Mesendoderm (in vitro differentiated cells): ENCODE data around the gene ARHGEF11.

Experiments
- DNase-seq: peaks from one replicate; pipeline ENCODE4 v3.0.0; 2013
- H2AK5ac ChIP-seq: 2 replicates; pipeline ENCODE4 v1.6.1; 2013; ENCODE audit warnings: low read length, inconsistent platforms
- H2BK120ac ChIP-seq: 2 replicates; pipeline ENCODE4 v1.6.1; 2013; ENCODE audit warnings: low read depth, mild to moderate bottlenecking, low read length, moderate library complexity, mixed read lengths
- H2BK15ac ChIP-seq: replicated peaks from 2 replicates; pipeline ENCODE4 v1.6.1; 2013; ENCODE audit warnings: low read depth, mild to moderate bottlenecking, moderate library complexity
- H2BK5ac ChIP-seq: 2 replicates; pipeline ENCODE4 v1.6.1; 2013; ENCODE audit warnings: low read length, inconsistent platforms
- H3K18ac ChIP-seq: 2 replicates; pipeline ENCODE4 v1.6.1; 2013; ENCODE audit warnings: mild to moderate bottlenecking, low read length, mixed read lengths
- H3K23ac ChIP-seq: one replicate; pipeline ENCODE4 v1.6.1; 2013; ENCODE audit warnings: low read length
- H3K27ac ChIP-seq: 2 replicates; pipeline ENCODE4 v1.5.1; 2013; ENCODE audit warnings: low read depth, mild to moderate bottlenecking, inconsistent platforms, low read length, moderate library complexity
- H3K27me3 ChIP-seq: 2 replicates; pipeline ENCODE4 v1.6.1; 2013; ENCODE audit warnings: low read length, control low read depth, mild to moderate bottlenecking, inconsistent platforms; ENCODE audit not compliant: insufficient read depth, poor library complexity
- H3K36me3 ChIP-seq: 2 replicates; pipeline ENCODE4 v1.6.1; 2013; ENCODE audit warnings: low read length, inconsistent platforms; ENCODE audit not compliant: control insufficient read depth, insufficient read depth
- H3K4ac ChIP-seq: one replicate; pipeline ENCODE4 v1.6.1; 2013; ENCODE audit warnings: low read depth, mild to moderate bottlenecking, low read length, moderate library complexity
- H3K4me1 ChIP-seq: 2 replicates; pipeline ENCODE4 v1.6.1; 2013; ENCODE audit warnings: low read depth, low read length, inconsistent platforms; ENCODE audit not compliant: control insufficient read depth
- H3K4me2 ChIP-seq: 2 replicates; pipeline ENCODE4 v1.6.1; 2013; ENCODE audit warnings: low read length
- H3K4me3 ChIP-seq: 2 replicates; pipeline ENCODE4 v1.5.1; 2013; ENCODE audit warnings: mild to moderate bottlenecking, low read length
- H3K56ac ChIP-seq: one replicate; pipeline ENCODE4 v1.6.1; 2013; ENCODE audit warnings: low read length
- H3K79me1 ChIP-seq: 2 replicates; pipeline ENCODE4 v1.6.1; 2013; ENCODE audit warnings: low read length, inconsistent platforms
- H3K79me2 ChIP-seq: 2 replicates; pipeline ENCODE4 v1.6.1; 2013; ENCODE audit warnings: mild to moderate bottlenecking, low read length; ENCODE audit not compliant: control insufficient read depth, insufficient read depth
- H3K9ac ChIP-seq: 2 replicates; pipeline ENCODE4 v1.6.1; 2013; ENCODE audit warnings: low read length, inconsistent platforms
- H4K5ac ChIP-seq: one replicate; pipeline ENCODE4 v1.6.1; 2013; ENCODE audit warnings: low read length
- H4K8ac ChIP-seq: one replicate; pipeline ENCODE4 v1.6.1; 2013; ENCODE audit warnings: low read depth, mild to moderate bottlenecking, control low read depth, low read length, moderate library complexity
- WGBS: extraction: QIAGEN DNeasy Blood & Tissue Kit; methylation state at CpG from one replicate; pipeline ENCODE4 v1.1.7; 2013; ENCODE audit warnings: low lambda C conversion rate, missing lambda C conversion rate; ENCODE audit not compliant: insufficient coverage; ENCODE audit errors: extremely low coverage; 5-methylcytosine and 5-hydroxymethylcytosine counted together

Gene ARHGEF11

DNA sequence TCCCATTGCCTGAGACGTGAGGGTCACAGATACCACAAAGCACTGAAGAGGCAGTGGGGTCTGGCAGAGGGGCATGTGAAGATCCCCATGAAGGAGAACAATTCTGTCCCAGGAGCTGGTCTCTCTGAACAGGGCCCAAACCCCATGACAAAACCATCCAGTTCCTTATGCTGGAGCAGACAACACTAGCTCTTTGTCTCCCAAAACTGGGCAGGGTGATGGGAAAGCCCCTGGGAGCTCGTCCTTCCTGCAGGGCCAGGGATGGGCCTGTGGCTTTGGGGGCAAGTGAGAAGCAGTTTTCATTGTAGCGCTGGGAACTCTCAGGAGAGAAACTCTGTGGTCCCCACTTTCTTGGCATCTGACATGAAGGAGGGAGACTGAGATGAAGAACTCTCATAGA lies 45.2 kb upstream of the ARHGEF11 start:
- Histone ChIP-seq H3K79me1 (no peaks in the 10 kb centered on the region), H3K4me1 (no peaks in the 10 kb centered on the region), H4K8ac (no peak overlapping the region), H3K27me3 (no peaks in the 10 kb centered on the region), H3K9ac (no peak overlapping the region), H3K79me2 (no peaks in the 10 kb centered on the region), H3K27ac (no peak overlapping the region), H2BK5ac (no peak overlapping the region), H2BK120ac (no peak overlapping the region), H3K4me2 (no peak overlapping the region), H2BK15ac (no peak overlapping the region), H3K56ac (no peak overlapping the region), H3K18ac (no peak overlapping the region), H2AK5ac (no peak overlapping the region), H3K4ac (peak overlapping the region; percentile 5), H3K23ac (no peak overlapping the region), H4K5ac (no peak overlapping the region), H3K36me3 (no peaks in the 10 kb centered on the region), H3K4me3 (no peak overlapping the region)
- DNase-seq = no peak
- no CpG with 5 or more reads among the region's 3 CpGs for WGBS

DNA sequence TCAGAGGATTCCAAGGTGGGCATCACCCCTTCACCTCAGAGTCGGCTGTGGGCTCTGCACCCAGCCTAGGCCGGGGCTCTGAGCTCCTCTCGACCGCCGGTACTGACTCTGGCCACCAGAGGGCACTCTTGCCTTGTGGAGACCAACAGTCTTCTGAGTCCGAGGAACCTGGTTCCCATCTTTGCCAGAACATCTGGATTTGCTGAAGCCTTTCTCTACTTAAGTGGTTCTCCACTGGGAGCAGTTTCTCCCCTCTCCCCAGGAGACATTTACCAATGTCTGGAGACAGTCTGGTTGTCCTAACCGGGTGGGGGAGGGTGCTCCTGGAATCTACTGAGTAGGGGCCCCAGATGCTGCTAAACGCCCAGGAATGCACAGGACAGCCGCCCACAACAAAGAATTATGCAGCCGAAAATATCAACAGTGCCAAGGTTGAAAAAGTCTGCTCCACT lies 44.7 kb upstream of the ARHGEF11 start:
- Histone ChIP-seq H3K9ac (no peak overlapping the region), H4K8ac (no peak overlapping the region), H3K4me3 (no peak overlapping the region), H3K27me3 (no peaks in the 10 kb centered on the region), H3K56ac (peak overlapping the region; percentile 62), H3K36me3 (no peaks in the 10 kb centered on the region), H2BK120ac (no peak overlapping the region), H3K27ac (no peak overlapping the region), H4K5ac (no peak overlapping the region), H3K79me2 (no peaks in the 10 kb centered on the region), H3K23ac (no peak overlapping the region), H2AK5ac (no peak overlapping the region), H3K4me1 (no peaks in the 10 kb centered on the region), H2BK5ac (no peak overlapping the region), H2BK15ac (no peak overlapping the region), H3K79me1 (no peaks in the 10 kb centered on the region), H3K18ac (no peak overlapping the region), H3K4ac (no peak overlapping the region), H3K4me2 (no peak overlapping the region)
- whole genome bisulfite sequencing = no CpG with 5 or more reads among the region's 10 CpGs
- DNase-seq = peak; percentile 88

DNA sequence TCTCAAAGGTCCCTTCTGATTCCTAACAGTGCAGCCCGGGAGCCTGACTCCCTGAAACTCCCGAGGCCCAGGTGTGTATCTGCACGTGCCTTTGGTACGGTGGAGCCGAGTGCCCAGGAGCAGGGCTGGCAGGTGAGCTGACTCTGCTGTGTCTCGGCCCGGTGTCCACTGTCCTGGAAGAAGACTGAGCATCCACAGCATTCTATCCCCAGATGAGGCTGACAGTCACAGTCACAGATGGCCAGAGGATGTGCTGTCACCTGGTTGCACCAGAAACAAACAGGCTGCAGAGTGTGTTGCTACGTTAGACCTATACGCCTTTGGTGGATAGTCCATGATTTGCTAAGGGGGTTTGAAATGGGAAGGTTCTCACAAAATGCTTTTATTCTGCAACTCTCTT lies 44.2 kb upstream of the ARHGEF11 start:
- H3K36me3 ChIP-seq = no peaks in the 10 kb centered on the region
- no peak overlapping the region for H3K9ac ChIP-seq
- no peak overlapping the region for H3K23ac ChIP-seq
- H3K4me1 ChIP-seq = no peaks in the 10 kb centered on the region
- no peak overlapping the region for H3K18ac ChIP-seq
- H2AK5ac ChIP-seq = no peak overlapping the region
- H3K56ac ChIP-seq = no peak overlapping the region
- no peak overlapping the region for H2BK15ac ChIP-seq
- no peak overlapping the region for H2BK5ac ChIP-seq
- no peak overlapping the region for H3K4ac ChIP-seq
- no peak overlapping the region for H3K4me3 ChIP-seq
- H3K27ac ChIP-seq = no peak overlapping the region
- H3K79me1 ChIP-seq = no peaks in the 10 kb centered on the region
- H2BK120ac ChIP-seq = no peak overlapping the region
- DNase-seq = no peak
- no peak overlapping the region for H4K5ac ChIP-seq
- H3K27me3 ChIP-seq = no peaks in the 10 kb centered on the region
- no peak overlapping the region for H3K4me2 ChIP-seq
- no CpG with 5 or more reads among the region's 9 CpGs for WGBS
- H4K8ac ChIP-seq = no peak overlapping the region
- H3K79me2 ChIP-seq = no peaks in the 10 kb centered on the region

DNA sequence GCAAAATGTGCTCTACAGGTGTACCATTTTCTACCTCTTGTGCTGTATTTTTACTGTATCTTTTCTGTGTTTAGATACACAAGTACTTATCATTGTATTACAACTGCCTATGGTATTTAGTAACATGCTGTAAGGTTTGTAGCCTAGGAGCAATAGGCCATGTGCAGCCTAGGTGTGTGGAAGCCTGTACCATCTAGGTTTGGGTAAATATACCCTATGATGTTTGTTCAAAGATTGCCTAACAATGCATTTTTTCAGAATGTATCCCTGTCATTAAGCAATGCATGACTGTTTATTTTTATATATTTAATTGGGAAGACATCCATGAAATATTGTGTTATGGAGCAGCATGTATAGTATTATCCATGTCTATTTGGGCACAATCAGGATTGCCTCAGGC lies 43.1 kb upstream of the ARHGEF11 start:
- no peak overlapping the region for H2AK5ac ChIP-seq
- H3K9ac ChIP-seq = no peak overlapping the region
- H3K18ac ChIP-seq = no peak overlapping the region
- H3K23ac ChIP-seq = no peak overlapping the region
- H3K4me2 ChIP-seq = no peak overlapping the region
- DNase-seq = no peak
- H2BK5ac ChIP-seq = no peak overlapping the region
- no peaks in the 10 kb centered on the region for H3K79me1 ChIP-seq
- H3K36me3 ChIP-seq = no peaks in the 10 kb centered on the region
- no peak overlapping the region for H3K4ac ChIP-seq
- no peaks in the 10 kb centered on the region for H3K4me1 ChIP-seq
- no peak overlapping the region for H2BK120ac ChIP-seq
- H4K5ac ChIP-seq = no peak overlapping the region
- no peak overlapping the region for H3K4me3 ChIP-seq
- no peak overlapping the region for H3K27ac ChIP-seq
- H2BK15ac ChIP-seq = no peak overlapping the region
- H3K56ac ChIP-seq = no peak overlapping the region
- H4K8ac ChIP-seq = no peak overlapping the region
- no peaks in the 10 kb centered on the region for H3K79me2 ChIP-seq
- no peaks in the 10 kb centered on the region for H3K27me3 ChIP-seq

DNA sequence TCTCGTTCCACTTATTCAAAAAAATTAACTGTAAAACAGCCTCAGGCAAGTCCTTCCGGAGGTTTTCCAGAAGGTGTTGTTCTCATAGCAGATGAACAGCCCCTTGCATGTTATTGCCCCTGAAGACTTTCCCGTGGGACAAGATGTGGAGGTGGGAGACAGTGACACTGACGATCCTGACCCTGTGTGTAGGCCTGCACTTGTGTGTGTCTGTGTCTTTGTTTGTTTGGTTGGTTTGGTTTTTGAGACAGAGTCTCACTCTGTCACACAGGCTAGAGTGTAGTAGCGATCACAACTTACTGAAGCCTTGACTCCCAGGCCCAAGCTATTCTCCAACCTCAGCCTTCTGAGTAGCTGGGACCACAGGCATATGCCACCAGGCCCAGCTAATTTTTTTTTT lies 41.5 kb upstream of the ARHGEF11 start:
- H3K18ac ChIP-seq = no peak overlapping the region
- no peaks in the 10 kb centered on the region for H3K36me3 ChIP-seq
- no peaks in the 10 kb centered on the region for H3K27me3 ChIP-seq
- no peak overlapping the region for H3K56ac ChIP-seq
- H3K4me3 ChIP-seq = no peak overlapping the region
- H2BK15ac ChIP-seq = no peak overlapping the region
- H4K5ac ChIP-seq = no peak overlapping the region
- H3K9ac ChIP-seq = no peak overlapping the region
- no peaks in the 10 kb centered on the region for H3K79me1 ChIP-seq
- H4K8ac ChIP-seq = no peak overlapping the region
- WGBS = no CpG with 5 or more reads among the region's 5 CpGs
- H3K4me2 ChIP-seq = no peak overlapping the region
- H3K4ac ChIP-seq = no peak overlapping the region
- H3K23ac ChIP-seq = no peak overlapping the region
- no peaks in the 10 kb centered on the region for H3K4me1 ChIP-seq
- H3K79me2 ChIP-seq = no peaks in the 10 kb centered on the region
- no peak overlapping the region for H2BK120ac ChIP-seq
- H2AK5ac ChIP-seq = no peak overlapping the region
- H2BK5ac ChIP-seq = no peak overlapping the region
- no peak overlapping the region for H3K27ac ChIP-seq
- no peak for DNase-seq

DNA sequence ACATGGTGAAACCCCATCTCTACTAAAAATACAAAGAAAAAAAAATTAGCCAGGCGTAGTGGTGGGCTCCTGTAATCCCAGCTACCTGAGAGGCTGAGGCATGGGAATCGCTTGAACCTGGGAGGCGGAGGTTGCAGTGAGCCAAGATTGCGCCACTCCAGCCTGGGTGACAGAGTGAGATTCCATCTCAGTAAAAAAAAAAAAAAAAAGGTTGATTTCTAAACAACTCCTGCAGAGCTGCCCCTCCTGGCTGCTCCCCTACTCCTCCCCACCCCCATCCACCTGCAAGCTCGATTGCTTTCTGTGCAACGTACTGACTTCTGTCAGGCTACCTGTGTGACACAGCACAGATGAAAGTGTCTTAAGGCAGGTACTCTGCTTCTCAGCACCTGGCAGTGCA lies 40.8 kb upstream of the ARHGEF11 start:
- Histone ChIP-seq H2BK5ac (no peak overlapping the region), H3K9ac (no peak overlapping the region), H3K56ac (no peak overlapping the region), H3K4me3 (no peak overlapping the region), H3K79me1 (no peaks in the 10 kb centered on the region), H2AK5ac (no peak overlapping the region), H3K27ac (no peak overlapping the region), H3K4ac (no peak overlapping the region), H3K27me3 (no peaks in the 10 kb centered on the region), H4K5ac (no peak overlapping the region), H3K4me1 (no peaks in the 10 kb centered on the region), H3K36me3 (no peaks in the 10 kb centered on the region), H3K18ac (no peak overlapping the region), H3K23ac (no peak overlapping the region), H2BK15ac (no peak overlapping the region), H4K8ac (no peak overlapping the region), H3K79me2 (no peaks in the 10 kb centered on the region), H3K4me2 (no peak overlapping the region), H2BK120ac (no peak overlapping the region)
- no peak for DNase-seq
- no CpG with 5 or more reads among the region's 6 CpGs for WGBS
